Left lung (tissue), 10 donors: ENCODE results near the gene PCSK4. TPM values are rescaled to one million over a fixed set of nuclear protein-coding genes. Genes with fewer than 3 reads are reported as not detected.

Experiments
- ATAC-seq: fragments of 200-7000 bp; cut with Tn5 transposase; one replicate; pipeline ENCODE4 v1.9.1; 2020; ENCODE audit warnings: moderate library complexity
- DNase-seq, 4 donors: peaks; one replicate each; pipeline ENCODE4 v3.0.0-alpha.2; 2013 to 2020
- H3K27ac ChIP-seq, 2 donors: fragments of 200-600 bp; sonication (generic) in 1 of 2; one replicate each; pipeline versions ENCODE4 v1.5.0 to v1.8.0; 2020 to 2021
- H3K27me3 ChIP-seq, 2 donors: fragments of 200-600 bp; sonication (generic) in 1 of 2; one replicate each; pipeline versions ENCODE4 v1.5.0 to v1.8.0; 2020 to 2021
- H3K36me3 ChIP-seq, 2 donors: fragments of 200-600 bp; sonication (generic) in 1 of 2; one replicate each; pipeline versions ENCODE4 v1.5.0 to v1.8.0; 2020 to 2021
- H3K4me1 ChIP-seq, 2 donors: fragments of 200-600 bp; one replicate each; pipeline ENCODE4 v1.8.0; 2021
- H3K4me3 ChIP-seq, 2 donors: fragments of 200-600 bp; sonication (generic) in 1 of 2; one replicate each; pipeline versions ENCODE4 v1.5.0 to v1.8.0; 2020 to 2021; ENCODE audit warnings: mild to moderate bottlenecking in 1 of 2
- H3K9me3 ChIP-seq, 2 donors: fragments of 200-600 bp; sonication (generic) in 1 of 2; one replicate each; pipeline versions ENCODE4 v1.5.0 to v1.8.0; 2020 to 2021
- CTCF ChIP-seq, 2 donors: fragments of 200-600 bp; sonication (generic) in 1 of 2; IDR thresholded peaks; one replicate each; pipeline versions ENCODE4 v1.5.0 to v1.8.0; 2021; ENCODE audit warnings: antibody characterized with exemption in 2 of 2
- intact Hi-C, 2 donors: fragments of 100-400 bp; cut with DNase I; formaldehyde crosslinking; loops; one replicate each; pipeline versions ENCODE4 v1.11.2 to v1.14.2; 2022
- polyA plus RNA-seq, 6 donors: library from polyadenylated mRNA; unstranded; fragments of 120-200 nt; gene quantifications; one replicate each; pipeline ENCODE4 v1.2.1, GENCODE V29; 2013; ENCODE audit not compliant: insufficient read length in 6 of 6
- total RNA-seq, 2 donors: library from RNA; stranded (reverse); fragmentation: NEBNext Ultra II Directional; extraction: Animal tissue kit (Norgen Biotek cat#: 25700); gene quantifications; one replicate each; pipeline ENCODE4 v1.2.1, GENCODE V29; 2021
- donor health status: DM: no; HTN: yes; CAD: no.
- donor health status: DM: no; HTN: no; CAD: no.

Gene PCSK4
- total and polyA plus RNA-seq, 8 donors, result 1.9 to 6.1 (median 4.0) TPM

GRCh38 chr19:1494115-1494815 is 4.1 kb upstream of the PCSK4 start:
- DNase-seq (no peak), ATAC-seq (no peak)
- peaks cover 0 to 70% of the 10 kb centered on the region in 2 donors for H3K27me3 ChIP-seq
- no peaks in the 10 kb centered on the region for H3K9me3 ChIP-seq
- H3K27ac ChIP-seq, result no peak overlapping the region
- H3K36me3 ChIP-seq, result no peaks in the 10 kb centered on the region
- intact Hi-C loops, result no loop called here
- no peak for TF ChIP-seq CTCF (IDR thresholded peaks at IDR 0.05)
- H3K4me3 ChIP-seq, result no peak overlapping the region
- H3K4me1 ChIP-seq, result peaks cover 5 to 17% of the 10 kb centered on the region in 2 donors

- ATAC-seq (no peak), DNase-seq (no peak)
- H3K4me1 ChIP-seq, result peaks cover 5 to 18% of the 10 kb centered on the region in 2 donors
- no peaks in the 10 kb centered on the region for H3K36me3 ChIP-seq
- no peaks in the 10 kb centered on the region for H3K9me3 ChIP-seq
- H3K4me3 ChIP-seq, result no peak overlapping the region
- intact Hi-C loops, result no loop called here
- TF ChIP-seq CTCF (IDR thresholded peaks at IDR 0.05), result no peak
- no peak overlapping the region for H3K27ac ChIP-seq
- peaks cover 0 to 62% of the 10 kb centered on the region in 2 donors for H3K27me3 ChIP-seq
Measured at GRCh38 chr19:1492474-1493006, 2.4 kb upstream of the PCSK4 start.

GRCh38 chr19:1491849-1492170 is 1.7 kb upstream of the PCSK4 start:
- TF ChIP-seq CTCF (IDR thresholded peaks at IDR 0.05), result no peak
- DNase-seq, result no peak
- Histone ChIP-seq H3K27me3 (peaks cover 0 to 54% of the 10 kb centered on the region in 2 donors), H3K36me3 (no peaks in the 10 kb centered on the region), H3K4me1 (peaks cover 5 to 18% of the 10 kb centered on the region in 2 donors), H3K27ac (no peak overlapping the region), H3K4me3 (no peak overlapping the region), H3K9me3 (no peaks in the 10 kb centered on the region)
- ATAC-seq, result no peak
- intact Hi-C loops, result no loop called here

GRCh38 chr19:1491114-1491848 is 1.1 kb upstream of the PCSK4 start, which contains the start of gene REEP6:
REEP6 (plus strand) TSS chr19:1491181; CDS start chr19:1491270, 89 bp downstream.
- peak in 1 of 2 donors; percentile 6 for TF ChIP-seq CTCF (IDR thresholded peaks at IDR 0.05)
- no peaks in the 10 kb centered on the region for H3K36me3 ChIP-seq
- no peak for ATAC-seq
- DNase-seq, result peak in 1 of 4 donors; percentile 80
- H3K4me1 ChIP-seq, result peaks cover 5 to 18% of the 10 kb centered on the region in 2 donors
- H3K9me3 ChIP-seq, result no peaks in the 10 kb centered on the region
- intact Hi-C loops, result no loop called here
- H3K4me3 ChIP-seq, result peak within 1 kb of the TSS; percentile 43 to 53
- peaks cover 0 to 49% of the 10 kb centered on the region in 2 donors for H3K27me3 ChIP-seq
- H3K27ac ChIP-seq, result peak within 1 kb of the TSS; percentile 36 to 71
